Retinal pigment epithelial cell (primary cell): ENCODE measurements around the gene TFR2.

ENCODE experiments used
- DNase-seq: peaks from one replicate; pipeline ENCODE4 v3.0.0-alpha.2; 2010; ENCODE audit warnings: low read depth
- H3K4me3 ChIP-seq: 2 replicates; pipeline ENCODE4 v1.5.1; 2011; ENCODE audit warnings: mild to moderate bottlenecking, low read length, control low read depth, moderate library complexity
- TF ChIP-seq, protein P1 (sequence below): conservative IDR thresholded peaks from 2 replicates; pipeline ENCODE4 v1.5.1; 2011; ENCODE audit warnings: low read depth, low read length, control low read depth, inconsistent platforms

The TFR2 gene

DNA sequence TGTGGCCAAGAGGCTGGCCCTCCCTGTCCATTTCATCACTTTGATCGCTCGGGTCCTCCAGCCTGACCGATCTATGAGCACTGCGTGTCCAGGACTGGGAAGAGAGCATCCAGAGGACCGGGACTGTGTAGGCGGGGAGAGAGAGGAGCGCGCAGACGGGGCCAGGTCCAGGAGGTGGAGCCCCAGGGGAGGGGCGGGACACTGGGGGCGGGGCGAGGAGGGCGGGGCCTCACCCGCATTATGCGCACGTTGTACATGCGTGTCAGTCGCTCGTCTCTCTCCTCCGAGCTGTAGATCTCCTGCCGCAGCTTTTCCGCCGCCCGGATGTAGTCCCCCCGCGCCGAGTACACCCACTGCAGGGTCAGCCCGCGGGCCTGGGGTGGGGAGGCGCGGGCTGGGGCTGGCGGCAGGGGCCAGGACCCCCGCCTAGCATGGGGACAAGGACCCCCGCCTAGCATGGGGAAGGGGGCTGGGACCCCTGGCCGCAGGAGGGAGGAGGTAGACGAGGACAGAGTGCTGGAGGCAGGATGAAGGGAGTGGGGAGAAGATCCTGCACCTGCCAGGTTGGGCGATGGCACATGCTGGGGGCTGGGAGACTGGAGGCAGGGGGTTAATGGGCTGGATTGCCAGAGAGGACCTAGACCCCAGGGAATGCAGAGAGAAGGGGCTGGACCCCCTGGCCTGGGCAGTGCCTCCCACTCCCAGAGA lies 14.7 kb downstream of the TFR2 start:
- peak; percentile 16 for DNase-seq
- TF ChIP-seq, protein P1, sequence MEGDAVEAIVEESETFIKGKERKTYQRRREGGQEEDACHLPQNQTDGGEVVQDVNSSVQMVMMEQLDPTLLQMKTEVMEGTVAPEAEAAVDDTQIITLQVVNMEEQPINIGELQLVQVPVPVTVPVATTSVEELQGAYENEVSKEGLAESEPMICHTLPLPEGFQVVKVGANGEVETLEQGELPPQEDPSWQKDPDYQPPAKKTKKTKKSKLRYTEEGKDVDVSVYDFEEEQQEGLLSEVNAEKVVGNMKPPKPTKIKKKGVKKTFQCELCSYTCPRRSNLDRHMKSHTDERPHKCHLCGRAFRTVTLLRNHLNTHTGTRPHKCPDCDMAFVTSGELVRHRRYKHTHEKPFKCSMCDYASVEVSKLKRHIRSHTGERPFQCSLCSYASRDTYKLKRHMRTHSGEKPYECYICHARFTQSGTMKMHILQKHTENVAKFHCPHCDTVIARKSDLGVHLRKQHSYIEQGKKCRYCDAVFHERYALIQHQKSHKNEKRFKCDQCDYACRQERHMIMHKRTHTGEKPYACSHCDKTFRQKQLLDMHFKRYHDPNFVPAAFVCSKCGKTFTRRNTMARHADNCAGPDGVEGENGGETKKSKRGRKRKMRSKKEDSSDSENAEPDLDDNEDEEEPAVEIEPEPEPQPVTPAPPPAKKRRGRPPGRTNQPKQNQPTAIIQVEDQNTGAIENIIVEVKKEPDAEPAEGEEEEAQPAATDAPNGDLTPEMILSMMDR = no peak
- H3K4me3 ChIP-seq = peak overlapping the region; percentile 14

DNA sequence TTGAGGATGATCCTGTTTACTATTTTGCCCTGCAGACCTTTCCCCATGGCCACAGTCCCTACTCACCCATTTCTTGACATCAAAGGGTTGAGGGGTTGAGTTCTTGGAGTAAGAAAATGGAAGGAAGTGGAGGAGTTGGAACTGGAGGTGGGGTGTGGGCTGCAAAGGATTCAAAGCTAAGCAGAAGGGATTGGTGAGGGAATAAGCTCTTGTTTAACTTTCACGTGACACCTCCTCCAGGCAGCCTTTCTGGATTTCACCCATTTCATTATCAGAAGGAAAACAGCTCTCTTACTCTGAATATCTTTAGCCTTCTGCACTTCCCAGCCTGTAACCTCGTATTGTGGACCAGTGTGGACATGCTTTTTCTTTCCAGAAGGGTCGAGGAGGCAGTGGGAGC lies 15.3 kb downstream of the TFR2 start:
- H3K4me3 ChIP-seq = peak overlapping the region; percentile 14
- TF ChIP-seq, protein P1 = no peak
- DNase-seq = no peak

DNA sequence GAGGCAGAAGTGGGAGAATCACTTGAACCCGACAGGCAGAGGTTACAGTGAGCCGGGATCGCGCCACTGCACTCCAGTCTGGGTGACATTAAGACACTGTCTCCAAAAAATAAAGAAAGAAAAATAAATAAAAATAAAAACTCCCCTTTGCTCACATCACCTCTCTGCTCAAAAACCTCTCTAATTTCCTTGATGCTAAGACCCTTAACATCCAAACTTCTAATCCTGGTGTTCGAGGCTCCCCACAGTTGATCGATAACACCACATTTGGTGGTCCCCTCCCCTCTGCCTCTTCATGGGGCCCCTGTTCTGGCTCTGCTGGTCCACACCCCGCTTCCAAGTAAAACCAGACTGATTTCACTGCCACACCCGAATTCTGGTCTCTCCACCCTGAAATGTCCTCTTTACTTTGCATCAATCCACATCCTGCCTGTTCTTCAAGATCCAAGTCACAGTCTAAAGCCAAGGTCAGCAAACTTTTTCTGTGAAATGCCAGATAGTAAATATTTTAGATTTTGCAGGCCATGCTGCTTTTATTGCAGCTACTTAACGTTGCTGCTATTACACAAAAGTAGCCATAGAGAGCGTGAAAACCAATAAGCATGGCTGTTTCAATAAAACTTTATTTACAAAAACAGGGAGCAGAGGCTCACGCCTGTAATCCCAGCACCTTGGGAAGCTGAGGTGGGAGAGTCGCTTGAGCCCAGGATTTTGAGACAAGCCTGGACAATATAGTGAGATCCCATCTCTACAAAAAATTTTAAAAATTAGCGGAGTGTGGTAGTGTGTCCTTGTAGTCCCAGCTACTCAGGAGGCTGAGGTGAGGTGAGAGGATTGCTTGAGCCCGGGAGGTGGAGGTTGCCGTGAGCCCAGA lies 17.2 kb downstream of the TFR2 start:
- TF ChIP-seq, protein P1 = no peak
- DNase-seq = no peak
- no peak overlapping the region for H3K4me3 ChIP-seq

DNA sequence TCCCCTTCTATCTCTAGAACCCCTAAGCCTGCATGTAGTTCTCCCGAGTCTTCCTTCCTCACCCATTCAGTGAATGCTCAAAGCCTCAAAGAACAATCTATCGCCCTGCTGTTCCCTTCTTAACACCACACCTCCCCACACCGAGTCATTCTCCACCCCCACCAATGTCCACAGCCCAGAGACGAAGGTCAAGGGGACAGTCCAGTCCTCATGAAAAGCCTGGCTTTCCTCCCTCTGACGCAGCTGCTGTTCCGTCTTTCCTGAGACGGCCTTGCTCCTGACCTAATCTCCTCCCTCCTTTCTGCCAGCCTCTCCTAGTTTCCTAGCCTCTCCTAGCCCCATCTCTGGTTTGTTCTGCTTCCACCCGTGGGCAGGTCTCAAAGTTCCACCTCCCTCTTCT lies 19.8 kb downstream of the TFR2 start:
- DNase-seq = no peak
- H3K4me3 ChIP-seq = no peak overlapping the region
- TF ChIP-seq, protein P1 = no peak

DNA sequence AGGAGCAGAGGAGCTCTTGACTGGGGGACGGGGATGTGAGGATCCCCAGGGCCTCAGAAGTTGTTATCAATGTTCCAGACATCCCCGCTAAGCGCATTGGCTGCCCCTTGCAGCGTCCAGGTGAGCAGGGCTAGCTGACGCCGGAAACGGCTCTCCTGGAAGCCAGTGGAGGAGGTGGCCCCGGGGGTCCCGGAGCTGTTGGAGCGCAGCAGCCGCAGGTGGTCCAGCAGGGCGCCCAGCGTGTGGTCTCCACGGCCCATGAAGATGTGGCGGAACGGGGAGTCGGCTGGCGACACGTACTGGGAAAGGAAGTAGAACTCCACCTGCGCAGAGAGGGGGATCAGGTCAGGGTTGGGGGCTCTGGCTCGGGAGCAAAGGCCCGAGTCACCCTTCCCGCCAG lies 20.5 kb downstream of the TFR2 start:
- no peak for DNase-seq
- no peak overlapping the region for H3K4me3 ChIP-seq
- TF ChIP-seq, protein P1 = no peak

DNA sequence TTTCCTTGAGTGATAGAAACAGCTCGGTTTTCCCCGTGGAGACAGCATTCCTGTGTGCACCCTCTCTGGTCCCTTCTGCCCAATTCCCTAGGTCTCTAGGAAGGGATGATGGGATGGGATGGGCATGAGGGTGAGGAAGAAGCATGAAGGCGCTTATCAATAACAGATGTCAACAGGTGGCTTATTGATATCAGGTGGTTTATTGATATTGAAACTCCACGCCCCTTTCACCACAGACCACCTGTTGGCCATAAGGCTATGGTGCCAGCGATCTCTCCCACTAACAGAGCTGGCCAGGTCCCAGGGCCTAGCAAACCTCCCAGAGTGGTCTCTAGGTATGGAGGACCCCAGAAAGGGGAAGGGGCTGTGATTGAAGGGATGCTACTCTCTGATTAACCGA lies 21.1 kb downstream of the TFR2 start:
- TF ChIP-seq, protein P1 = no peak
- DNase-seq = no peak
- no peak overlapping the region for H3K4me3 ChIP-seq
